PC-9 (cell line): ENCODE results near the gene C4orf51.

Experiments
- EZH2 ChIP-seq: fragments of 200-600 bp; sonication (generic); IDR thresholded peaks from 2 replicates; pipeline ENCODE4 v1.8.0; 2017; ENCODE audit warnings: antibody characterized with exemption, low read depth
- TF ChIP-seq, protein P1 (sequence below): fragments of 200-600 bp; sonication (generic); conservative IDR thresholded peaks from 2 replicates; pipeline ENCODE4 v1.6.1; 2017; ENCODE audit warnings: mixed run types, antibody characterized with exemption, mild to moderate bottlenecking, moderate library complexity

DNA sequence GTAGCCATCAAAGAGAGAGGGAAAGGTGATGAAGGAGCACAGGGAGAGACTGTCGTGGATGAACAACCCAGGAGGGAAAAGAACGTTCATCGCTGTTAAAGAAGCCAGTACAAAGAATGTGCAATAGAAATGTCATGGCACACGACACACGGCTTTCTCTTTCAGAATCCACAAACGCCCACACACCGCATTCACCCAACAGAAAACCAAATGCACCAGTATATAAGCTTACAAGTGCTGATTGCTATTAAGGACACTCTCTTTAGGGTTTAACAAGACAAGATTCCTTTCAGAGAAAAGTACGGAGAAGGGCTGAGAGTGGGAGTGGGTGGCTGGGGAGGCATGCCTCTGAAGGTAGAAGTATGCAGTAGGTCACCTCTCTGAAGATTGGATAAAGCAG is 80.2 kb downstream of the C4orf51 start:
- TF ChIP-seq, protein P1, sequence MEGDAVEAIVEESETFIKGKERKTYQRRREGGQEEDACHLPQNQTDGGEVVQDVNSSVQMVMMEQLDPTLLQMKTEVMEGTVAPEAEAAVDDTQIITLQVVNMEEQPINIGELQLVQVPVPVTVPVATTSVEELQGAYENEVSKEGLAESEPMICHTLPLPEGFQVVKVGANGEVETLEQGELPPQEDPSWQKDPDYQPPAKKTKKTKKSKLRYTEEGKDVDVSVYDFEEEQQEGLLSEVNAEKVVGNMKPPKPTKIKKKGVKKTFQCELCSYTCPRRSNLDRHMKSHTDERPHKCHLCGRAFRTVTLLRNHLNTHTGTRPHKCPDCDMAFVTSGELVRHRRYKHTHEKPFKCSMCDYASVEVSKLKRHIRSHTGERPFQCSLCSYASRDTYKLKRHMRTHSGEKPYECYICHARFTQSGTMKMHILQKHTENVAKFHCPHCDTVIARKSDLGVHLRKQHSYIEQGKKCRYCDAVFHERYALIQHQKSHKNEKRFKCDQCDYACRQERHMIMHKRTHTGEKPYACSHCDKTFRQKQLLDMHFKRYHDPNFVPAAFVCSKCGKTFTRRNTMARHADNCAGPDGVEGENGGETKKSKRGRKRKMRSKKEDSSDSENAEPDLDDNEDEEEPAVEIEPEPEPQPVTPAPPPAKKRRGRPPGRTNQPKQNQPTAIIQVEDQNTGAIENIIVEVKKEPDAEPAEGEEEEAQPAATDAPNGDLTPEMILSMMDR = no peak
- TF ChIP-seq EZH2 = no peak
